T-helper 1 cell treated with Interleukin-12 subunit alpha and Interleukin-12 subunit beta and Interleukin-4 antibody, amounts not matched to agents 30 μg/mL and 1 μg/mL, for 36 hours (primary cell): ENCODE data around the gene TBC1D26.
"Not testable (repeated sequence)": the region's sequence is repeated elsewhere in the genome, so short reads cannot be mapped to it uniquely, and the experiment has no call there.

ENCODE experiments used
- H3K27ac Mint-ChIP-seq: one replicate; pipeline ENCODE4 v1.8.0; 2021; ENCODE audit warnings: mild to moderate bottlenecking, mixed read lengths
- H3K27me3 Mint-ChIP-seq: one replicate; pipeline ENCODE4 v1.8.0; 2021; ENCODE audit warnings: low read depth, mixed read lengths
- H3K36me3 Mint-ChIP-seq: one replicate; pipeline ENCODE4 v1.8.0; 2021; ENCODE audit warnings: low read depth, mixed read lengths
- H3K4me1 Mint-ChIP-seq: one replicate; pipeline ENCODE4 v1.8.0; 2021; ENCODE audit warnings: low read depth, mixed read lengths
- H3K4me3 Mint-ChIP-seq: one replicate; pipeline ENCODE4 v1.8.0; 2021; ENCODE audit warnings: mild to moderate bottlenecking, moderate library complexity, mixed read lengths
- H3K9me3 Mint-ChIP-seq: one replicate; pipeline ENCODE4 v1.8.0; 2021; ENCODE audit warnings: mixed read lengths

The TBC1D26 gene

DNA sequence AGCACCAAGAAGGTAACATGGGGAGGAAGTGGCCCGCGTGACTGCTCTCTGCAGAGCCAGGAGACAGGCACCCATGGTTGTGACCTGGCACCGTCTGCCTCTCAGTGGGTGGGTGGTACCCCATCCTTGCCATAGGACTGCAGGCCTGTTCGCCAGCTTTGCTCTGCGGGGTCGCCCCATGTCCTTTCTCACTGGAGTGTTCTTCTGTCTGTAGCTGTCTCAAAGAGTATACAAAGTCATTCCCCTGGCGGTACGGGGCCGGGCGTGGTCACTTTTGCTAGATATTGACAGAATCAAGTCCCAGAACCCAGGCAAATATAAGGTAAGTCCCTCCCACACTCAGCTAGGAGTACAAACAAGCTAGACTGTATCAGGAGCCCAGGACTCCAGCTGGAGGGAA lies 6.0 kb downstream of the TBC1D26 start:
- Mint-ChIP-seq H3K9me3 (no peaks in the 10 kb centered on the region), H3K4me3 (no peak overlapping the region), H3K27ac (no peak overlapping the region), H3K4me1 (no peaks in the 10 kb centered on the region), H3K27me3 (peaks cover 3% of the 10 kb centered on the region), H3K36me3 (no peaks in the 10 kb centered on the region)

- not testable (repeated sequence) for H3K4me3 Mint-ChIP-seq, H3K36me3 Mint-ChIP-seq, H3K27me3 Mint-ChIP-seq, H3K9me3 Mint-ChIP-seq, H3K27ac Mint-ChIP-seq, H3K4me1 Mint-ChIP-seq
Measured at GRCh38 chr17:15739259-15739658, 7.2 kb downstream of the TBC1D26 start.

- H3K27ac Mint-ChIP-seq, H3K36me3 Mint-ChIP-seq, H3K4me3 Mint-ChIP-seq, H3K4me1 Mint-ChIP-seq, H3K9me3 Mint-ChIP-seq, H3K27me3 Mint-ChIP-seq: not testable (repeated sequence)
Measured at GRCh38 chr17:15740041-15740440, 8.0 kb downstream of the TBC1D26 start.

GRCh38 chr17:15740570-15741120 lies 8.6 kb downstream of the TBC1D26 start:
- H3K4me3 Mint-ChIP-seq = no peak overlapping the region
- H3K4me1 Mint-ChIP-seq = no peaks in the 10 kb centered on the region
- H3K36me3 Mint-ChIP-seq = no peaks in the 10 kb centered on the region
- peaks cover 7% of the 10 kb centered on the region for H3K27me3 Mint-ChIP-seq
- no peaks in the 10 kb centered on the region for H3K9me3 Mint-ChIP-seq
- H3K27ac Mint-ChIP-seq = no peak overlapping the region

GRCh38 chr17:15741624-15742023 lies 9.5 kb downstream of the TBC1D26 start:
- Mint-ChIP-seq H3K27me3 (peaks cover 13% of the 10 kb centered on the region), H3K27ac (no peak overlapping the region), H3K9me3 (no peaks in the 10 kb centered on the region), H3K4me3 (no peak overlapping the region), H3K36me3 (no peaks in the 10 kb centered on the region), H3K4me1 (no peaks in the 10 kb centered on the region)

- H3K27me3 Mint-ChIP-seq = peaks cover 14% of the 10 kb centered on the region
- H3K4me3 Mint-ChIP-seq = no peak overlapping the region
- no peaks in the 10 kb centered on the region for H3K9me3 Mint-ChIP-seq
- no peaks in the 10 kb centered on the region for H3K4me1 Mint-ChIP-seq
- no peak overlapping the region for H3K27ac Mint-ChIP-seq
- no peaks in the 10 kb centered on the region for H3K36me3 Mint-ChIP-seq
Measured at GRCh38 chr17:15742051-15742795, 10.1 kb downstream of the TBC1D26 start.

GRCh38 chr17:15742921-15743320 lies 10.8 kb downstream of the TBC1D26 start:
- Mint-ChIP-seq H3K27me3 (peaks cover 14% of the 10 kb centered on the region), H3K27ac (no peak overlapping the region), H3K4me3 (no peak overlapping the region), H3K36me3 (no peaks in the 10 kb centered on the region), H3K9me3 (no peaks in the 10 kb centered on the region), H3K4me1 (no peaks in the 10 kb centered on the region)

DNA sequence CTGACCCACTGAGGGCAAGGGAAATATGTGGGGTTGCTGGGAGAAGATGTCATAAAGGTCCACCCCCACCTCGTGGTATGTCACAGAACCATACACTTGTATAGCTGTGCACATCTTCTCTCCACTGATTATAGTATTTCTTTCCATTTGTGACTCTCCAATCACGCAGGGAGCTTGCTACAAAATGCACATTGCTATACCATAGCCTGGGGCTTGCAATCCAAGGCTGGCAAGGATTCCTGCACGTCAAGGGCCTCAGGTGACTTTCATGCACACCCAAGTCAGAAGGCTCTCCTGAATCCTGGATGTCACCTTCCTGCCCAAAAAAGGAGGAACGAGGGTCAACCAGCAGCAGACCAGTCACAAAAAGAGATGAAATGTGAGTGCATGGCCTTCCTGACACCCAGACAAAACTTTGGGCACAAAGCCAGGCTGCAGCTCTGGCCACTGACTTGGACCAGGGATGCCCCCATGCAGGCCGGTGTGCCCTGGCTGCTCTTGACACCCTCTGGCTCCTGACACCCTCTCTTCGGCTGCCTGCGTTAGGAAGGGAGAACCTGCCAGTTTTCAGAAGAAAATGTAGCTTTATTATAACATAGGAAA lies 12.1 kb downstream of the TBC1D26 start:
- Mint-ChIP-seq H3K4me1 (no peaks in the 10 kb centered on the region), H3K4me3 (no peak overlapping the region), H3K27ac (no peak overlapping the region), H3K36me3 (no peaks in the 10 kb centered on the region), H3K9me3 (no peaks in the 10 kb centered on the region), H3K27me3 (peaks cover 14% of the 10 kb centered on the region)

- Mint-ChIP-seq H3K27me3 (peaks cover 11% of the 10 kb centered on the region), H3K4me3 (no peak overlapping the region), H3K27ac (no peak overlapping the region), H3K36me3 (no peaks in the 10 kb centered on the region), H3K4me1 (no peaks in the 10 kb centered on the region), H3K9me3 (no peaks in the 10 kb centered on the region)
Measured at GRCh38 chr17:15744885-15745284, 12.8 kb downstream of the TBC1D26 start.

DNA sequence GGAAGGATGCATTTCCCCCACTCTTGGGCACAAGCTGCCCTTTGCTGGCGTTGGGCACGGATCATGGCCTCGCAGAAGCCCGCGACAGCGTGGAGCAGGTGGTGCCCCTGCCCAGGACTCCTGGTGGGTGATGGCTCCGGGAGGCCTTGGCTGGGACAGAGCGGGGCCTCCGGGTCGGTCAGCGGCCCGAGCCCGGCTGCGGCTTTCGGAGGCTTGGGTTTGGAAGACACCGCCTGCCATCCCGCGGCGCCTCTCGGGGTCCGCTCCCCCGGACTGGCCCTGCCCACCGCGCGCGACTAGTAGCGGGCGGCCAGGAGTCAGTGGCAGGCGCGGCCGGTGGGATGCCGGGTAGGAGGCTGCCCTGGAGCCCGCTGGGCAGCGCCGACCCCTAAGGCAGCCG lies 17.3 kb downstream of the TBC1D26 start:
- H3K27me3 Mint-ChIP-seq = peaks cover 11% of the 10 kb centered on the region
- not testable (repeated sequence) for H3K27ac Mint-ChIP-seq, H3K9me3 Mint-ChIP-seq, H3K36me3 Mint-ChIP-seq, H3K4me3 Mint-ChIP-seq, H3K4me1 Mint-ChIP-seq

GRCh38 chr17:15768865-15769533 lies 36.9 kb downstream of the TBC1D26 start:
- not testable (repeated sequence) for H3K27ac Mint-ChIP-seq, H3K27me3 Mint-ChIP-seq, H3K36me3 Mint-ChIP-seq, H3K9me3 Mint-ChIP-seq, H3K4me1 Mint-ChIP-seq, H3K4me3 Mint-ChIP-seq

GRCh38 chr17:15770679-15771078 lies 38.6 kb downstream of the TBC1D26 start:
- not testable (repeated sequence) for H3K36me3 Mint-ChIP-seq, H3K4me3 Mint-ChIP-seq, H3K4me1 Mint-ChIP-seq, H3K27ac Mint-ChIP-seq, H3K27me3 Mint-ChIP-seq, H3K9me3 Mint-ChIP-seq

DNA sequence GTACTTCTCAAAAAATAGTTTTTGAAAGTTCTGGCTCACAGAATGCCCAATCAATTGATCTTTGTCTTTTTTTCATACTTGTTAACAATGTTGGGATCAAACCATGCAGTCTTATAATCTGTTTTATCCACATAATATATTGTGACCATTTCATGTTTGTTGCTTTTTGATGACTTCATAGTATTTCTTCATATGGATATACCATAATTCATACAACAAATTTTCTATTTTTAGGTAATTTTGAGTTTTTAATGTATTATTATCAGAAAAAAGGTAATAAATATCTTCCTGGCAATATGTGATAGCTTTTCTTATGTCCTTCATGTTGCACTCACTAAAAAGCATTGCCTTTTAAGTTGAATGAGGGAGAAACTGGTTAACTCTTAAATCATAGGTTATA lies 44.8 kb downstream of the TBC1D26 start:
- no peaks in the 10 kb centered on the region for H3K36me3 Mint-ChIP-seq
- peaks cover 30% of the 10 kb centered on the region for H3K9me3 Mint-ChIP-seq
- H3K4me3 Mint-ChIP-seq = no peak overlapping the region
- H3K27me3 Mint-ChIP-seq = peaks cover 16% of the 10 kb centered on the region
- H3K27ac Mint-ChIP-seq = no peak overlapping the region
- H3K4me1 Mint-ChIP-seq = no peaks in the 10 kb centered on the region

DNA sequence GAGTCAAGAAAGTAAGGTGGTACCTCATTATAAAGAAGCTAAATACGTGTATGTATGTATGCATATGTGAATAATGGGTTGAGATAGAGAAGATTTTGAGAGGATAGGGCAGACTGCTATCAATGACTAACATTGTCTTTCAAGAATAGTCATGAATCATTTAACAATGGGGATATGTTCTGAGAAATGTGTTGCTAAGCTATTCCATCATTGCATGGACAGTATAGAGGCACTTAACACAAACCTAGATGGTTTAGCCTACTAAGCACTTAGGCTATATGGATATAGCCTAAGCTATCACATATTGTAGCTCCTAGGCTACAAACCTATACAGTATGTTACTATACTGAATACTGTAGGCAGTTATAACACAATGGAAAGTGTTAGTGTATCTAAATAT lies 45.2 kb downstream of the TBC1D26 start:
- no peaks in the 10 kb centered on the region for H3K36me3 Mint-ChIP-seq

DNA sequence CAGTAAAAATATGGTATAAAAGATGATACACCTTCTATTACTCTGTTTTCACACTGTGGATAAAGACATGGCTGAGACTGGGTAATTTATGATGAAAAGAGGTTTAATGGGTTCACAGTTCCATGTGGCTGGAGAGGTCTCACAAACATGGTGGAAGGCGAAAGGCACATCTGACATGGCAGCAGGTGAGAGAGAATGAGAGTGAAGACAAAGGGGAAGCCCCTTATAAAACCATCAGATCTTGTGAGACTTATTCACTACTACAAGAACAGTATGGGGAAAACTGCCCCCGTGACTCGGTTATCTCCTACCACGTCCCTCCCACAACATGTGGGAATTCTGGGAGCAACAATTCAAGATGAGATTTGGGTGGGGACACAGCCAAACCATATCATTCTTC lies 45.6 kb downstream of the TBC1D26 start:
- H3K4me3 Mint-ChIP-seq = no peak overlapping the region
- no peaks in the 10 kb centered on the region for H3K36me3 Mint-ChIP-seq
- no peak overlapping the region for H3K27ac Mint-ChIP-seq
- peaks cover 23% of the 10 kb centered on the region for H3K27me3 Mint-ChIP-seq
- no peaks in the 10 kb centered on the region for H3K4me1 Mint-ChIP-seq
- H3K9me3 Mint-ChIP-seq = peaks cover 34% of the 10 kb centered on the region

More for the DNA sequence above, 45.2 kb downstream of the TBC1D26 start:
- H3K4me1 Mint-ChIP-seq = no peaks in the 10 kb centered on the region
- H3K4me3 Mint-ChIP-seq = no peak overlapping the region
- H3K9me3 Mint-ChIP-seq = peaks cover 34% of the 10 kb centered on the region
- no peak overlapping the region for H3K27ac Mint-ChIP-seq
- peaks cover 20% of the 10 kb centered on the region for H3K27me3 Mint-ChIP-seq
